ENCODE results near the gene ELSPBP1.
"Not testable (repeated sequence)": the region's sequence is repeated elsewhere in the genome, so short reads cannot be mapped to it uniquely, and the experiment has no call there.

The ELSPBP1 gene

GRCh38 chr19:47994209-47994802 is at the start of gene ELSPBP1:
TSS of gene ELSPBP1 (plus strand) at chr19:47994632. CDS start at chr19:48008668, 14,036 bp downstream.
- Histone ChIP-seq H3K9me3 (ENCODE audit: control insufficient read depth, low read depth, low read length) (peaks cover 3% of the 10 kb centered on the region), H3K4me3 (ENCODE audit: low read length) (no peak within 1 kb of the TSS), H3K27ac (ENCODE audit: low read length) (no peak within 1 kb of the TSS), H3K9ac (ENCODE audit: low read length) (no peak within 1 kb of the TSS), H3K36me3 (ENCODE audit: control insufficient read depth, low read depth, low read length) (no peaks in the 10 kb centered on the region), H3K4me1 (ENCODE audit: control insufficient read depth, low read depth, low read length) (no peaks in the 10 kb centered on the region), H3K27me3 (ENCODE audit: control insufficient read depth, insufficient read depth, low read length) (no peaks in the 10 kb centered on the region)

- H3K27ac ChIP-seq (ENCODE audit: low read length); H3K9me3 ChIP-seq (ENCODE audit: control insufficient read depth, low read depth, low read length); H3K9ac ChIP-seq (ENCODE audit: low read length); H3K36me3 ChIP-seq (ENCODE audit: control insufficient read depth, low read depth, low read length); H3K4me1 ChIP-seq (ENCODE audit: control insufficient read depth, low read depth, low read length); H3K27me3 ChIP-seq (ENCODE audit: control insufficient read depth, insufficient read depth, low read length); H3K4me3 ChIP-seq (ENCODE audit: low read length): not testable (repeated sequence)
Measured at GRCh38 chr19:47949852-47950521, 44.4 kb upstream of the ELSPBP1 start.

DNA sequence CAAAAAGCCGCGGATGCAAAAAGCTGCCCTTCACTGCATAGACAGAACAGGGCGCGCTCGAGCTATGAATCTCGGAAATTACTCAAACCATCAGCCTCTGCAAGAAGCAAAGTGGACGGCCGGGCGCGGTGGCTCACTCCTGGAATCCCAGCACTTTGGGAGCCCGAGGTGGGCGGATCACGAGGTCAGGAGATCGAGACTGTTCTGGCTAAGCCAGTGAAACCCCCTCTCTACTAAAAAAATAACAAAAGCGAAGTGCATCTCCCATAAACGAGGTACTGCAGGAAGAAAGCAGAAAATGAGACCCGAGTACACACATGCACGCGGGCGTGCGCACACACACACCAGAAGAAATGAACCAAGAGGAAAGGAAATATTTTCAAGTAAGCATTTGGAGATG is 42.3 kb upstream of the ELSPBP1 start:
- not testable (repeated sequence) for H3K27me3 ChIP-seq (ENCODE audit: control insufficient read depth, insufficient read depth, low read length); H3K9me3 ChIP-seq (ENCODE audit: control insufficient read depth, low read depth, low read length); H3K9ac ChIP-seq (ENCODE audit: low read length); H3K27ac ChIP-seq (ENCODE audit: low read length); H3K4me3 ChIP-seq (ENCODE audit: low read length); H3K36me3 ChIP-seq (ENCODE audit: control insufficient read depth, low read depth, low read length); H3K4me1 ChIP-seq (ENCODE audit: control insufficient read depth, low read depth, low read length)

GRCh38 chr19:47955936-47956335 is 38.5 kb upstream of the ELSPBP1 start:
- H3K9me3 ChIP-seq (ENCODE audit: control insufficient read depth, low read depth, low read length); H3K9ac ChIP-seq (ENCODE audit: low read length); H3K27ac ChIP-seq (ENCODE audit: low read length); H3K4me1 ChIP-seq (ENCODE audit: control insufficient read depth, low read depth, low read length); H3K36me3 ChIP-seq (ENCODE audit: control insufficient read depth, low read depth, low read length); H3K27me3 ChIP-seq (ENCODE audit: control insufficient read depth, insufficient read depth, low read length); H3K4me3 ChIP-seq (ENCODE audit: low read length): not testable (repeated sequence)

DNA sequence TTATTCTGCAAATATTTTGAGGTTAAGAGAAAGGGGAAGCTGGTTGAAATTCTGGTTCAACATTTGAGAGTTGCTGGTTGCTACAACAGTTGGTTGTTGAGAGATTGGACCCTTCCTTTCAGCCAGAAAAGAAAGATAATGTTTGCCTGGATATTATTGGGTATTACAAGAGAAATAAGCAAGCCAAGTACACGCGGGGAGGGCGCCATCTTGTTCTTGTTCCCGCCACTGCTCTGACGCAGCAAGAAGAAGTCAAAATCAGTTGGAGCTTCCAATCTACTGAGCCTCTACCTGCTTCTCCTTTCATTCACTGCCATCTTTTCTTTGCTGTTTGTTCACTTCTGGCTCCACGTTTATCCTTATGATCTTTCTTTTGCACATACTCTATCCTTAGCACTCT is 20.9 kb upstream of the ELSPBP1 start:
- no peak overlapping the region for H3K4me3 ChIP-seq (ENCODE audit: low read length)
- no peak overlapping the region for H3K9ac ChIP-seq (ENCODE audit: low read length)
- no peaks in the 10 kb centered on the region for H3K36me3 ChIP-seq (ENCODE audit: control insufficient read depth, low read depth, low read length)
- no peaks in the 10 kb centered on the region for H3K9me3 ChIP-seq (ENCODE audit: control insufficient read depth, low read depth, low read length)
- H3K4me1 ChIP-seq (ENCODE audit: control insufficient read depth, low read depth, low read length), result no peaks in the 10 kb centered on the region
- H3K27ac ChIP-seq (ENCODE audit: low read length), result no peak overlapping the region
- H3K27me3 ChIP-seq (ENCODE audit: control insufficient read depth, insufficient read depth, low read length), result no peaks in the 10 kb centered on the region

GRCh38 chr19:47991191-47991808 is 3.1 kb upstream of the ELSPBP1 start:
- Histone ChIP-seq H3K9ac (ENCODE audit: low read length) (no peak overlapping the region), H3K4me3 (ENCODE audit: low read length) (no peak overlapping the region), H3K27me3 (ENCODE audit: control insufficient read depth, insufficient read depth, low read length) (no peaks in the 10 kb centered on the region), H3K9me3 (ENCODE audit: control insufficient read depth, low read depth, low read length) (peaks cover 7% of the 10 kb centered on the region), H3K4me1 (ENCODE audit: control insufficient read depth, low read depth, low read length) (no peaks in the 10 kb centered on the region), H3K36me3 (ENCODE audit: control insufficient read depth, low read depth, low read length) (no peaks in the 10 kb centered on the region), H3K27ac (ENCODE audit: low read length) (no peak overlapping the region)

DNA sequence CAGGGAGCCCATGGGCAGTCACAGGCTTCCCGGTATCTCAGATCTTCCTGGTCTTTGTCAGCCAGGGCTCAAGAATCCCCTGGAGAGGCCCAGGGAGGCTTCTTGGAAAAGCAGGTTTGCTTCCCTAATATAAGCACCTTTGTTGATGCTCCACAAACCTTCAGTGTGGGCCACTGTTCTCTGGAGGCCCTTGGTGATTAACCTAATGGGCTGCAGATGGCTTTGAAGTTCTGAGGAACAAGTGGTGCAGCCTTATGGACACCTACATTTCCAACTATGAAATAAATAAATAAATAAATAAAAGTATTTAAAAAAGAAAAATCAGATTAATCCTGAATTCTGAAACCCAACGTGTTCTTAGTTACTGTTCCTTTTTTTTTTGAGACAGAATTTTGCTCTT is 2.4 kb upstream of the ELSPBP1 start, which contains the start of gene BSPH1:
Gene BSPH1 (minus strand): TSS at position 101 of the 400 bp plus-strand sequence. CDS start 89 bp downstream, at position 12.
- Histone ChIP-seq H3K4me3 (ENCODE audit: low read length) (no peak within 1 kb of the TSS), H3K27me3 (ENCODE audit: control insufficient read depth, insufficient read depth, low read length) (no peaks in the 10 kb centered on the region), H3K9me3 (ENCODE audit: control insufficient read depth, low read depth, low read length) (peaks cover 3% of the 10 kb centered on the region), H3K4me1 (ENCODE audit: control insufficient read depth, low read depth, low read length) (no peaks in the 10 kb centered on the region), H3K36me3 (ENCODE audit: control insufficient read depth, low read depth, low read length) (no peaks in the 10 kb centered on the region), H3K9ac (ENCODE audit: low read length) (no peak within 1 kb of the TSS), H3K27ac (ENCODE audit: low read length) (no peak within 1 kb of the TSS)

DNA sequence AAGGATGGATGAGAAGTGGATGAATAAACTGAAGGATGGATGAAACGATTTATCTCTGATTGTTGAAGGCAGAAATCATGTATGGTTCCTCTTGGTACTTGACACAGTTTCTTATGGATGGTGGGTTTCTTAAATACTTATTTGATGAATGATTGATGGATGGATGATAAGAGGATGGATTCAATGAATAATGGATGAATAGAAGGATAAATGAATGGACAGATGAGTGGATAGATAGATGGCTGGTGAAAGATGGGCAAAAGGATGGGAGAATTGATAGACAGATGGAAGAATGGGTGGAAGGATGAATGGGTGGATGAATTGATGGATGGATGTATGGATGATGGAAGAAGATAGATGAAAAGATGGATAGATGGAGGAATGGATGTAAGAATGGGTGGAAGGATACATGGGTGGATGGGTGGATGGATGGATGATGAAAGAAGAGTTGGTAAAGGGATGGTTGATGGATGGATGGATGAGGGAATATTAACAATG is 1.8 kb downstream of the ELSPBP1 start:
- H3K4me3 ChIP-seq (ENCODE audit: low read length), result no peak overlapping the region
- H3K9me3 ChIP-seq (ENCODE audit: control insufficient read depth, low read depth, low read length), result peaks cover 3% of the 10 kb centered on the region
- H3K27me3 ChIP-seq (ENCODE audit: control insufficient read depth, insufficient read depth, low read length), result no peaks in the 10 kb centered on the region
- no peaks in the 10 kb centered on the region for H3K36me3 ChIP-seq (ENCODE audit: control insufficient read depth, low read depth, low read length)
- H3K4me1 ChIP-seq (ENCODE audit: control insufficient read depth, low read depth, low read length), result no peaks in the 10 kb centered on the region
- no peak overlapping the region for H3K9ac ChIP-seq (ENCODE audit: low read length)
- H3K27ac ChIP-seq (ENCODE audit: low read length), result no peak overlapping the region

- Histone ChIP-seq H3K27me3 (ENCODE audit: control insufficient read depth, insufficient read depth, low read length) (no peaks in the 10 kb centered on the region), H3K9me3 (ENCODE audit: control insufficient read depth, low read depth, low read length) (no peaks in the 10 kb centered on the region), H3K4me3 (ENCODE audit: low read length) (no peak overlapping the region), H3K27ac (ENCODE audit: low read length) (no peak overlapping the region), H3K9ac (ENCODE audit: low read length) (no peak overlapping the region), H3K4me1 (ENCODE audit: control insufficient read depth, low read depth, low read length) (no peaks in the 10 kb centered on the region), H3K36me3 (ENCODE audit: control insufficient read depth, low read depth, low read length) (no peaks in the 10 kb centered on the region)
Measured at GRCh38 chr19:47998800-47999199, 4.4 kb downstream of the ELSPBP1 start.

GRCh38 chr19:48000846-48001245 is 6.4 kb downstream of the ELSPBP1 start:
- Histone ChIP-seq H3K4me1 (ENCODE audit: control insufficient read depth, low read depth, low read length) (no peaks in the 10 kb centered on the region), H3K27ac (ENCODE audit: low read length) (no peak overlapping the region), H3K9me3 (ENCODE audit: control insufficient read depth, low read depth, low read length) (no peaks in the 10 kb centered on the region), H3K4me3 (ENCODE audit: low read length) (no peak overlapping the region), H3K36me3 (ENCODE audit: control insufficient read depth, low read depth, low read length) (no peaks in the 10 kb centered on the region), H3K9ac (ENCODE audit: low read length) (no peak overlapping the region), H3K27me3 (ENCODE audit: control insufficient read depth, insufficient read depth, low read length) (no peaks in the 10 kb centered on the region)

DNA sequence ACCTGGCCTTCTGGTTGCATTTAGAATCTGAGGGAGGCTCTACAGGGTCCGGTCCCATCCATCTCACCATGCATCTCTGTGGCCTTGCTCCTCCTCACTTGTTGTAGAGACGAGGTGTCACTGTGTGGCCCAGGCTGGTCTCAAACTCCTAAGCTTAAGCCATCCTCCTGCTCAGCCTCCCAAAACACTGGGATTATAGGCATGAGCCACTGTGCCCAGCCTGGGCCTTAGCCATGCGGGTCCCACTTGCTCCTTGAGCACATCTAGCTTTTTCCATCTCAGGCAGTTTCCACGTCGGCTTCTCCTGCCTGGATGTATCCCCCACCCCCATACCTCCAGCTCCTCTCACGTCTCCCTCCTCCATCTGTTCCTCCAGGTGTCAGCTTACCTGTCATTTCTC is 9.8 kb downstream of the ELSPBP1 start:
- Histone ChIP-seq H3K9ac (ENCODE audit: low read length) (no peak overlapping the region), H3K9me3 (ENCODE audit: control insufficient read depth, low read depth, low read length) (peaks cover 3% of the 10 kb centered on the region), H3K36me3 (ENCODE audit: control insufficient read depth, low read depth, low read length) (no peaks in the 10 kb centered on the region), H3K4me3 (ENCODE audit: low read length) (no peak overlapping the region), H3K4me1 (ENCODE audit: control insufficient read depth, low read depth, low read length) (no peaks in the 10 kb centered on the region), H3K27me3 (ENCODE audit: control insufficient read depth, insufficient read depth, low read length) (no peaks in the 10 kb centered on the region), H3K27ac (ENCODE audit: low read length) (no peak overlapping the region)

DNA sequence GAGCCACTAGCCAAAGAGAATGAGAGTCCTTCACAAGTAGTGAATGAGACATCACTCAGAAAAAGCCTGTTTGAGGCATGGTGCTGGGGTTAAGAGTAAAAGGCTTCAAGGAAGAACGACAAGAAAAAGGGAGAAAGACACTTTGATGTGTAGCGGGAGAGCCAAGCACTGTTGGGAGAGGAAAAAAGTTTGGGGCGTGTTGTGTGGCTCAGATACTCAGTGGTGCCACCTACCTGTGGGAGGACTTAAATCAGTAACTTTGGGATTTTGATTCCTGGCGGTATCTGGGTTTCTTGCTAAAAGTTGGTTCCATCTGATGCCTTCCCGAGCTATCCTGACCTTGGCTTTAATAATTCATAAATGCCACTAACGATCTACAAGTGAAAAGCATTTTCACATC is 12.3 kb downstream of the ELSPBP1 start:
- Histone ChIP-seq H3K36me3 (ENCODE audit: control insufficient read depth, low read depth, low read length) (no peaks in the 10 kb centered on the region), H3K27me3 (ENCODE audit: control insufficient read depth, insufficient read depth, low read length) (no peaks in the 10 kb centered on the region), H3K4me1 (ENCODE audit: control insufficient read depth, low read depth, low read length) (no peaks in the 10 kb centered on the region), H3K9me3 (ENCODE audit: control insufficient read depth, low read depth, low read length) (peaks cover 8% of the 10 kb centered on the region), H3K4me3 (ENCODE audit: low read length) (no peak overlapping the region), H3K27ac (ENCODE audit: low read length) (no peak overlapping the region), H3K9ac (ENCODE audit: low read length) (no peak overlapping the region)

Data from iPS-18a (cell line).